Stomach (tissue), 9 donors: ENCODE data around the gene ADD2. TPM values are rescaled to one million over a fixed set of nuclear protein-coding genes. Genes with fewer than 3 reads are reported as not detected.
"Not testable (repeated sequence)": the region's sequence is repeated elsewhere in the genome, so short reads cannot be mapped to it uniquely, and the experiment has no call there.

Experiments used
- DNase-seq, 2 donors: peaks; one replicate each; pipeline versions ENCODE4 v3.0.0 to v3.0.0-alpha.2; 2013 to 2019
- H3K27ac ChIP-seq, 5 donors: fragments of 200-600 bp in 4 of 5; sonication (generic) in 4 of 5; one replicate each; pipeline ENCODE4 v1.5.1; 2013 to 2019; ENCODE audit warnings: mild to moderate bottlenecking in 1 of 5, moderate library complexity in 1 of 5
- H3K27me3 ChIP-seq, 3 donors: fragments of 200-600 bp; sonication (generic); one replicate each; pipeline ENCODE4 v1.5.1; 2017 to 2019; ENCODE audit warnings: mixed run types in 1 of 3
- H3K36me3 ChIP-seq, 4 donors: fragments of 200-600 bp; sonication (generic); 1 replicate in 3 of 4; 2 replicates in 1 of 4; pipeline ENCODE4 v1.5.1; 2016 to 2019
- H3K4me1 ChIP-seq, 4 donors: fragments of 200-600 bp; sonication (generic); one replicate each; pipeline ENCODE4 v1.5.1; 2016 to 2019
- H3K4me3 ChIP-seq, 4 donors: fragments of 200-600 bp; sonication (generic) in 3 of 4; one replicate each; pipeline ENCODE4 v1.5.1; 2016 to 2019; ENCODE audit warnings: mild to moderate bottlenecking in 1 of 4
- H3K9me3 ChIP-seq, 4 donors: fragments of 200-600 bp; sonication (generic); one replicate each; pipeline ENCODE4 v1.5.1; 2016 to 2019
- EP300 ChIP-seq: sonication (generic); formaldehyde crosslinking; IDR thresholded peaks from one replicate; pipeline ENCODE4 v1.6.1; 2017; ENCODE audit warnings: antibody characterized with exemption
- POLR2A ChIP-seq, 4 donors: fragments of 450-650 bp; IDR thresholded peaks; one replicate each; pipeline ENCODE4 v1.6.1; 2016; ENCODE audit warnings: antibody characterized with exemption in 4 of 4, control low read depth in 2 of 4, mild to moderate bottlenecking in 1 of 4, moderate library complexity in 1 of 4
- POLR2AphosphoS5 ChIP-seq, 3 donors: sonication (generic); formaldehyde crosslinking; IDR thresholded peaks; one replicate each; pipeline ENCODE4 v1.6.1; 2016; ENCODE audit warnings: antibody characterized with exemption in 3 of 3
- WGBS, 5 donors: extraction: QIAGEN DNeasy Blood & Tissue Kit in 3 of 5; methylation state at CpG; one replicate each; pipeline versions ENCODE4 v1.1.5 to v1.1.7; 2013 to 2018; 5-methylcytosine and 5-hydroxymethylcytosine counted together
- intact Hi-C: fragments of 100-400 bp; cut with DNase I; formaldehyde crosslinking; loops from one replicate; pipeline ENCODE4 v1.15.1; 2023; ENCODE audit warnings: low total_unique reads
- polyA plus RNA-seq, 3 donors: library from polyadenylated mRNA; stranded (reverse); fragments of 200-250 nt; gene quantifications; one replicate each; pipeline ENCODE4 v1.2.3, GENCODE V29; 2013
- total RNA-seq, 5 donors: library from RNA; depleted of rRNA; stranded (reverse); fragments of >200 nt; gene quantifications; one replicate each; pipeline versions ENCODE4 v1.1.0 to v1.2.3, GENCODE V29; 2014 to 2016
- TF ChIP-seq, protein P1 (sequence below), 7 experiments: fragments of 450-650 bp in 4 of 7; fragments of 200-600 bp in 3 of 7; sonication (generic) in 3 of 7; IDR thresholded peaks; one replicate each; pipeline ENCODE4 v1.5.1; 2016 to 2019; ENCODE audit warnings: antibody characterized with exemption in 7 of 7, control low read depth in 2 of 7, mild to moderate bottlenecking in 1 of 7
- donor health status: healthy with polysubstance abuse.
- donor health status: Bipolar disorder and iron deficiency.
- donor health status: healthy.

The ADD2 gene
- total and polyA plus RNA-seq, 8 donors: 0.12 to 5.5 (median 1.5) TPM; not detected in 2

DNA sequence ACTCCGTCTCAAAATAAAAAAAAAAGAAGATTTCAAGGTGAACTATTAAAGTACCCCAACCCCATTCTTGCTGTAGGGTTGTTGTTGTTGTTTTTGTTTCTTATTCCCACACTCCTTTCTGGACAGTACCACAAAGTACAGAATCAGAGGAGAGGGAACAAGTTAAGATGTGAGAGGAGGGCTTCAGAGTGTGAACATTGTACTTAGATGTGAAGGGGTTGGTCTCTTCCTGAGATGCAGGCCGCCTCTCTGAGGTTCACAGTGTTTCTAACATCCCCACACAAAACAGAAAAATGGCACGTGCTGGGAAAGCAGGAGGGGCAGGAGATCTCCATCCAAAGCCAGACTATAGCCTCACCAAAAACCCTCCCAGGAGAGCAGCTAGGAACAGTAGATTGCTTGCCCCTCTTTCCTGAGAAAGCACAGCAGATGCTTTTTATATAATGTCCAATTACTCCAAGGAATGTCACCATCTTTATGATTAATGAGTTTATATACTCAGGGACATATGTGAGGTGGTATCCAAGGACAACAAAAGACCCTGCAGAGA is 22.6 kb downstream of the ADD2 start:
- Histone ChIP-seq H3K27ac (no peak overlapping the region), H3K36me3 (no peaks in the 10 kb centered on the region), H3K27me3 (peaks cover 0 to 20% (median 5%) of the 10 kb centered on the region in 3 donors), H3K9me3 (no peaks in the 10 kb centered on the region), H3K4me1 (no peaks in the 10 kb centered on the region), H3K4me3 (no peak overlapping the region)
- TF ChIP-seq, protein P1, sequence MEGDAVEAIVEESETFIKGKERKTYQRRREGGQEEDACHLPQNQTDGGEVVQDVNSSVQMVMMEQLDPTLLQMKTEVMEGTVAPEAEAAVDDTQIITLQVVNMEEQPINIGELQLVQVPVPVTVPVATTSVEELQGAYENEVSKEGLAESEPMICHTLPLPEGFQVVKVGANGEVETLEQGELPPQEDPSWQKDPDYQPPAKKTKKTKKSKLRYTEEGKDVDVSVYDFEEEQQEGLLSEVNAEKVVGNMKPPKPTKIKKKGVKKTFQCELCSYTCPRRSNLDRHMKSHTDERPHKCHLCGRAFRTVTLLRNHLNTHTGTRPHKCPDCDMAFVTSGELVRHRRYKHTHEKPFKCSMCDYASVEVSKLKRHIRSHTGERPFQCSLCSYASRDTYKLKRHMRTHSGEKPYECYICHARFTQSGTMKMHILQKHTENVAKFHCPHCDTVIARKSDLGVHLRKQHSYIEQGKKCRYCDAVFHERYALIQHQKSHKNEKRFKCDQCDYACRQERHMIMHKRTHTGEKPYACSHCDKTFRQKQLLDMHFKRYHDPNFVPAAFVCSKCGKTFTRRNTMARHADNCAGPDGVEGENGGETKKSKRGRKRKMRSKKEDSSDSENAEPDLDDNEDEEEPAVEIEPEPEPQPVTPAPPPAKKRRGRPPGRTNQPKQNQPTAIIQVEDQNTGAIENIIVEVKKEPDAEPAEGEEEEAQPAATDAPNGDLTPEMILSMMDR (IDR thresholded peaks at IDR 0.05): no peak
- no peak for TF ChIP-seq POLR2A (IDR thresholded peaks at IDR 0.05)
- intact Hi-C loops: no loop called here
- WGBS, 5 donors: 66 to 75% (median 71%) methylated on average over 3 of the region's 3 CpGs
- no peak for DNase-seq

DNA sequence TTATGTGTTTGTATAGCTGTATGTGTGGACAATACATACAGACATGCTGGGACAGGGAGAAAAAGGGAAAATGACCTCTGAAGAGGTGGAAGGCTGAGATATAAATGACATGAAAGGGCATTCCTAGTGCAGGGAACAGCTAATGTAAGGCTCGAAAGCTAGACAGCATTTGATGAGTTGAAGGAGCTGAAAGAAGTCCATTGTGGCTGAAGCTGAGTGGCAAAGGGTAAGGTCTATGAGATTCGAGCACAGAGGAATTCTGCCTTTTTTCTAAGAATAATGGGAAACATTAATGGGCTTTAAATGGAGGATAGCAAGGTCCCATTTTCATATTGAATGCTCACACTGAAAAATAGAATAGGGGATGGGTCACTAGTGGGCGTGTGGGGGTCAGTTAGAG is 23.6 kb downstream of the ADD2 start:
- Histone ChIP-seq H3K9me3 (peaks cover 0 to 5% (median 0%) of the 10 kb centered on the region in 4 donors), H3K4me3 (no peak overlapping the region), H3K27me3 (peaks cover 0 to 14% (median 0%) of the 10 kb centered on the region in 3 donors), H3K27ac (no peak overlapping the region), H3K36me3 (no peaks in the 10 kb centered on the region), H3K4me1 (no peaks in the 10 kb centered on the region)
- TF ChIP-seq, protein P1 (IDR thresholded peaks at IDR 0.05): no peak
- TF ChIP-seq POLR2AphosphoS5 (IDR thresholded peaks at IDR 0.05) (no peak), EP300 (no peak), POLR2A (IDR thresholded peaks at IDR 0.05) (no peak)
- intact Hi-C loops: no loop called here
- DNase-seq: no peak
- WGBS, 5 donors: 58 to 77% (median 68%) methylated on average over 3 of the region's 3 CpGs

GRCh38 chr2:70743677-70744076 is 24.3 kb downstream of the ADD2 start:
- peaks cover 0 to 8% (median 0%) of the 10 kb centered on the region in 3 donors for H3K27me3 ChIP-seq

DNA sequence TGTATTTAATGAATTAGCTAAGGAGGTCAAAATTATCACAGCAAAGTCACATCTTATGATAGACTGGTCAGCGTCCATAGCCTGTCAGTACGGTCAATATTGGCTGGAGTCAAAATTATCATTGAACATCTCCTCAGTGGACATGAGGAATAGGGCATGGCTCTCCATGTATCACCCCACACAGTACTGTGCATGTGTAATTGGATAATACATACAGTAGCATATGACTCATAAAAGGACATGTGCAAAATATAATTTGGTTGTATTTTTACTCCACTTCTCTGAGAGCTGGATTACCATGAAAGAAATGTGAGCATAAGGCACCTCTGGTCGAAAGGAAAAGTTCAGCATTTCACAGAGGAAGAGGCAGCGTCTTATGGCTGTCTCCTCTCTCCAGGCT is 24.9 kb downstream of the ADD2 start:
- intact Hi-C loops: no loop called here
- no peak for TF ChIP-seq POLR2A (IDR thresholded peaks at IDR 0.05)
- TF ChIP-seq POLR2AphosphoS5 (IDR thresholded peaks at IDR 0.05): no peak
- TF ChIP-seq EP300: no peak
- TF ChIP-seq, protein P1 (IDR thresholded peaks at IDR 0.05): no peak
- no peaks in the 10 kb centered on the region for H3K36me3 ChIP-seq
- no peak for DNase-seq
- peaks cover 0 to 12% (median 0%) of the 10 kb centered on the region in 3 donors for H3K27me3 ChIP-seq
- WGBS, 5 donors: 81 to 88% (median 82%) methylated on average over 4 of the region's 4 CpGs
- H3K9me3 ChIP-seq: peaks cover 0 to 6% (median 0%) of the 10 kb centered on the region in 4 donors
- no peaks in the 10 kb centered on the region for H3K4me1 ChIP-seq
- H3K4me3 ChIP-seq: no peak overlapping the region
- no peak overlapping the region for H3K27ac ChIP-seq

More at GRCh38 chr2:70743677-70744076, 24.3 kb downstream of the ADD2 start:
- no peak overlapping the region for H3K27ac ChIP-seq
- no peaks in the 10 kb centered on the region for H3K4me1 ChIP-seq
- H3K36me3 ChIP-seq: no peaks in the 10 kb centered on the region
- intact Hi-C loops: no loop called here
- peaks cover 0 to 6% (median 0%) of the 10 kb centered on the region in 4 donors for H3K9me3 ChIP-seq
- H3K4me3 ChIP-seq: no peak overlapping the region
- no peak for DNase-seq
- TF ChIP-seq POLR2A (IDR thresholded peaks at IDR 0.05): no peak
- TF ChIP-seq, protein P1 (IDR thresholded peaks at IDR 0.05): no peak
- no peak for TF ChIP-seq EP300
- no peak for TF ChIP-seq POLR2AphosphoS5 (IDR thresholded peaks at IDR 0.05)

GRCh38 chr2:70739492-70739891 is 28.5 kb downstream of the ADD2 start:
- DNase-seq, H3K36me3 ChIP-seq, H3K27ac ChIP-seq, H3K9me3 ChIP-seq, intact Hi-C loops, H3K4me1 ChIP-seq, H3K4me3 ChIP-seq: not testable (repeated sequence)
- 92 to 100% (median 98%) methylated on average over 1 of the region's 1 CpG for WGBS, 5 donors
- H3K27me3 ChIP-seq: peaks cover 0 to 21% (median 8%) of the 10 kb centered on the region in 3 donors
